Stimulated activated CD4-positive, alpha-beta T cell treated with anti-CD3 and anti-CD28 coated beads, Interleukin-2, amount 100 ng/mL, for 4 hours (primary cell): Measurements from ENCODE around the gene SPINK4.

ENCODE experiments used
- DNase-seq: peaks from one replicate; pipeline ENCODE4 v3.0.0-alpha.2; 2020; ENCODE audit warnings: low read depth

The SPINK4 gene

GRCh38 chr9:33291901-33292300 lies 51.9 kb downstream of the SPINK4 start:
- no peak for DNase-seq

- DNase-seq: no peak
Observed at GRCh38 chr9:33293782-33294181, 53.8 kb downstream of the SPINK4 start.

- DNase-seq: no peak
Observed at GRCh38 chr9:33294670-33295432, 54.9 kb downstream of the SPINK4 start.

GRCh38 chr9:33295571-33295970 lies 55.6 kb downstream of the SPINK4 start:
- no peak for DNase-seq

- no peak for DNase-seq
Observed at GRCh38 chr9:33297432-33297831, 57.5 kb downstream of the SPINK4 start.
